A673 (cell line): ENCODE measurements around the gene ELAVL1. TPM values are rescaled to one million over a fixed set of nuclear protein-coding genes. Genes with fewer than 3 reads are reported as not detected.

Experiments used
- BruUV-seq: library from RNA; stranded (reverse); fragments of 400-500 nt; replicated peaks from 2 replicates; lab custom pipeline; 2021; lab: Mats Ljungman, UMichigan
- CTCF ChIA-PET: fragments of 300-600 bp; sonication (Branson Sonifier 250); formaldehyde crosslinking; loops from one replicate; lab custom pipeline; 2022; ENCODE audit warnings: antibody characterized with exemption; lab: Charles Lee
- POLR2A ChIA-PET: fragments of 300-600 bp; sonication (Branson Sonifier 250); formaldehyde crosslinking; loops from one replicate; lab custom pipeline; 2022; ENCODE audit warnings: antibody characterized with exemption; ENCODE audit not compliant: low non-redundant PET; lab: Charles Lee
- DNase-seq: peaks from one replicate; pipeline ENCODE4 v3.0.0-alpha.2; 2015; ENCODE audit warnings: low spot score
- H3K27ac ChIP-seq: fragments of 200-600 bp; sonication (generic); 2 replicates; pipeline ENCODE4 v1.5.1; 2016; ENCODE audit warnings: mixed run types, low read depth, mild to moderate bottlenecking, mixed read lengths, antibody characterized with exemption, low read length; ENCODE audit not compliant: poor library complexity, severe bottlenecking
- H3K27me3 ChIP-seq: fragments of 200-600 bp; sonication (generic); replicated peaks from 2 replicates; pipeline ENCODE4 v1.6.1; 2017; ENCODE audit warnings: mixed run types, low read depth, mild to moderate bottlenecking, mixed read lengths, antibody characterized with exemption, low read length; ENCODE audit not compliant: insufficient read depth, poor library complexity
- H3K36me3 ChIP-seq: fragments of 200-600 bp; sonication (generic); 2 replicates; pipeline ENCODE4 v1.6.1; 2016; ENCODE audit warnings: mixed run types, mild to moderate bottlenecking, mixed read lengths, antibody characterized with exemption, low read length; ENCODE audit not compliant: insufficient read depth, poor library complexity, severe bottlenecking
- H3K4me1 ChIP-seq: fragments of 200-600 bp; sonication (generic); 2 replicates; pipeline ENCODE4 v1.6.1; 2017; ENCODE audit warnings: mixed run types, mild to moderate bottlenecking, mixed read lengths, antibody characterized with exemption, low read length; ENCODE audit not compliant: insufficient read depth, poor library complexity, severe bottlenecking
- H3K4me3 ChIP-seq: fragments of 200-600 bp; sonication (generic); 2 replicates; pipeline ENCODE4 v1.5.1; 2016; ENCODE audit warnings: low read depth, mixed run types, mild to moderate bottlenecking, mixed read lengths, low read length; ENCODE audit not compliant: poor library complexity, severe bottlenecking
- H3K9me3 ChIP-seq: fragments of 200-600 bp; sonication (generic); 2 replicates; pipeline ENCODE4 v1.6.1; 2016; ENCODE audit warnings: mixed run types, low read depth, mild to moderate bottlenecking, mixed read lengths, antibody characterized with exemption, low read length; ENCODE audit not compliant: poor library complexity, severe bottlenecking
- CTCF ChIP-seq: fragments of 300-800, 200-600 bp; sonication (generic); conservative IDR thresholded peaks from 2 replicates; pipeline ENCODE4 v1.5.1; 2017; ENCODE audit warnings: low read depth, mild to moderate bottlenecking, antibody characterized with exemption, low read length, moderate library complexity, mixed read lengths
- EZH2 ChIP-seq: fragments of 200-600 bp; sonication (generic); IDR thresholded peaks from 2 replicates; pipeline ENCODE4 v1.6.1; 2017; ENCODE audit warnings: borderline replicate concordance, low read depth, mild to moderate bottlenecking, mixed read lengths, antibody characterized with exemption, low read length; ENCODE audit not compliant: poor library complexity, severe bottlenecking
- intact Hi-C: fragments of 100-400 bp; cut with micrococcal nuclease; formaldehyde crosslinking; loops from one replicate; pipeline ENCODE4 v1.10.0; 2022; ENCODE audit not compliant: unreplicated experiment
- total RNA-seq: library from RNA; stranded (reverse); gene quantifications from 2 replicates; pipeline ENCODE4 v1.2.3, GENCODE V29; 2021

ELAVL1 gene
- total RNA-seq, 1 experiment from 2014 or later, result 171 TPM

GRCh38 chr19:7982651-7983099 is 22.8 kb downstream of the ELAVL1 start:
- TF ChIP-seq CTCF (no peak), EZH2 (no peak)
- BruUV-seq, result no TSS peak
- no peaks in the 10 kb centered on the region for H3K4me1 ChIP-seq
- no peak overlapping the region for H3K27ac ChIP-seq
- ChIA-PET POLR2A (no interaction called here), CTCF (no interaction called here)
- peaks cover 86% of the 10 kb centered on the region for H3K36me3 ChIP-seq
- no peaks in the 10 kb centered on the region for H3K27me3 ChIP-seq
- H3K4me3 ChIP-seq, result no peak overlapping the region
- intact Hi-C loops, result no loop called here
- DNase-seq, result no peak
- no peaks in the 10 kb centered on the region for H3K9me3 ChIP-seq

DNA sequence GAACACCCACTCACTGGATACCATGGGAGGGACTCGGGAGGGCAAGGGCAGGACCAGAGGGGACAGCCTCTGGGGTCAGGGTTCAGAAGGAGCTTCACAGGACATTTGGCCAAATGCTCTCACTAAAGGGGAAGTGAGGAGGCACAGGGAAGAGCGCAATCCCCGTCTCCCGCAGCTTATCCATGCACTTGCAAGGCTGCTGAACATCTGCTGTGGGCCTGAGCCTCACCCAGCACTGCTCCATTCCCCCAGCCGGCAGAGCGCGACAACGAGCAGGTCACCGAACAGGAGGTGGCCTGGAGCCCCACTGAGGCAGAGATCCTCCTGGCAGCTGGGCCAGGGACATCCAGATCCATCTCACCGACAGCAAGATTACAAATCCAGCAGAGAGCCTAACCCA is 23.3 kb downstream of the ELAVL1 start:
- H3K27me3 ChIP-seq, result no peaks in the 10 kb centered on the region
- POLR2A ChIA-PET, result no interaction called here
- intact Hi-C loops, result no loop called here
- no peak overlapping the region for H3K4me3 ChIP-seq
- H3K9me3 ChIP-seq, result no peaks in the 10 kb centered on the region
- no peak for DNase-seq
- no TSS peak for BruUV-seq
- H3K27ac ChIP-seq, result no peak overlapping the region
- no peaks in the 10 kb centered on the region for H3K4me1 ChIP-seq
- H3K36me3 ChIP-seq, result peaks cover 86% of the 10 kb centered on the region
- CTCF ChIA-PET, result no interaction called here
- TF ChIP-seq EZH2 (no peak), CTCF (no peak)

- H3K4me1 ChIP-seq, result no peaks in the 10 kb centered on the region
- no peaks in the 10 kb centered on the region for H3K9me3 ChIP-seq
- H3K36me3 ChIP-seq, result peaks cover 88% of the 10 kb centered on the region
- CTCF ChIA-PET, result no interaction called here
- H3K27ac ChIP-seq, result no peak overlapping the region
- POLR2A ChIA-PET, result no interaction called here
- intact Hi-C loops, result no loop called here
- no peaks in the 10 kb centered on the region for H3K27me3 ChIP-seq
- H3K4me3 ChIP-seq, result no peak overlapping the region
- no peak for TF ChIP-seq CTCF
- no peak for TF ChIP-seq EZH2
- DNase-seq, result no peak
- BruUV-seq, result no TSS peak
Observed at GRCh38 chr19:7981661-7982060, 23.8 kb downstream of the ELAVL1 start.
